HG02981 (cell line): ENCODE results near the gene RPS6KC1.
"Not testable (repeated sequence)": the region's sequence is repeated elsewhere in the genome, so short reads cannot be mapped to it uniquely, and the experiment has no call there.

Experiments
- ATAC-seq: cut with Tn5 transposase; IDR thresholded peaks from one replicate; pipeline ENCODE4 v1.9.1; 2021; ENCODE audit warnings: mild to moderate bottlenecking, moderate library complexity; ENCODE audit not compliant: unreplicated experiment

The RPS6KC1 gene

GRCh38 chr1:213269829-213270228, 218.8 kb downstream of the RPS6KC1 start:
- no peak for ATAC-seq

GRCh38 chr1:213273546-213273945, 222.5 kb downstream of the RPS6KC1 start:
- no peak for ATAC-seq

DNA sequence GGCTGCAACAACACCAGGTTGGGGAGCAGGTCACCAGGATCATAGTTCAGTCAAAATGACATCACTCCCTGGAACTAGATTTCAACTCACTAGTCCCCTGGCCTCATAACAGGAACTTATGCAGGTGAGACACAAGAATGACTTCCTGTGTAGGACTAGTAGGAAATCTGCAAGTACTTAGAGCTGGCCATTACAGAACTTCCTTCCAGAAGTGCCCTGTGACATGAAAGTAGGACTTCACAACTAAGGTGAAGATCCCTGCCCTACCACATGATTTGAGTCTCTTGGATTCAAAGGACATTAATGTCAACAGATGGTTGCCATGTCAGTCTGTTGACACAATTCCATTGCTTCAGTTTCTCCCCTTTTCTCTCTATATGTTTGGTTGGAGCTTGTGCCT, 223.1 kb downstream of the RPS6KC1 start:
- ATAC-seq = no peak

GRCh38 chr1:213275293-213275692, 224.3 kb downstream of the RPS6KC1 start:
- no peak for ATAC-seq

GRCh38 chr1:213276236-213276635, 225.2 kb downstream of the RPS6KC1 start:
- ATAC-seq = no peak

DNA sequence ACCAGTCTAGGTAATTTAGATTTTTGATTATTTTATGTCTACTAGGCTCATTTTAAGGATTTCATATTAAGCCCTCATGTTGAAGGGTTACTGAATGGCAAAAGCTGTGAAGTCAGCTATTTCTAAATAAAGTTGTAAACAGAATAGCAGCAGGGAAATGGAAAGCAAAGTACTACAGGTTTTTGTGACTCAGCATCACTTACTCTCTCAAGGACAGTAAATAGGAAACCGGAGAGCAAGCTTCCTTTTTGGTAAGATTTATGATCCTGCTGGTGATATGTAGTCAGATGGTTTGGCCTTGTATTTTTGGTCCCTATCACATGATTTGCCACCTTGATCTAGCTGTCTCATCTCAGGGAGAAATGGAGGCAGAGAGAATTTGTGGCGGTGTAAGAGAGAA, 226.0 kb downstream of the RPS6KC1 start:
- no peak for ATAC-seq

DNA sequence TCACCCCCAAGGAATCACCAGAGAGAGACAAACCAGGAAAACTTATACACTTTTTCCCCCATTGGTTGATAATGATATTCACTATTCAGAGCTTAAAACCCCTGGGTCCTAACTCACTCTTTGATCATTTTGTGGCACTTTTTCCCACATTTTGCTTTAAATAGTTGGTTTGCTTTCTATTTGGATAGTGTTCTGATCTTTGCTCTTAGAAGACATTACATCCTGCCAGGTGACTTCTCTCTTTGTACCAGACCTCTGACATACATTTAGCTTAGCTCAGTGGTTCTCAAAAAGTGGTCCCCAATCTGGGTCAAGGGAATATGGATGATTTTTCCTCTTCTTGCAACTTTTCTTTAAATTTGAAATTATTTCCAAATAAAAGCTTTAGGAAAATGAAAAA, 228.4 kb downstream of the RPS6KC1 start:
- no peak for ATAC-seq

GRCh38 chr1:213281640-213282301, 230.7 kb downstream of the RPS6KC1 start:
- no peak for ATAC-seq

- no peak for ATAC-seq
Observed at GRCh38 chr1:213284626-213285025, 233.6 kb downstream of the RPS6KC1 start.

DNA sequence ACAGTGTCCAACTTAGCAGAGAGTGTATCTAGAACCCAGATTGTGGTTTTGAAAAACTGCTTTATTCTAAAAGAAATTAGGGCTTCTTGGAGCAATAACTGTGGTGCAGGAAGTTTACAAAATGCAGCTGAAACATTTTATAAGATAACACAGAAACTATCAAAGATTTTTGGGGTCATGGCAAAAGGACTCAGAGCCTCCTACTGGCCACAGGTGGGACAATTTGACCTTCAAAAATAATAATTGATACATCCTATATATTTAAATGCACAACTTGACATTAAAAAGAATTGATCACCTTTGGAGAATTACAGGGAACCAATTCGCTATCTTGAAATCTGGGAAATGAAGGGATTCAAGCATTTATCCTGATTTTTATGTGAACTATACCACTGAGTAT, 235.2 kb downstream of the RPS6KC1 start:
- no peak for ATAC-seq

- ATAC-seq = no peak
Observed at GRCh38 chr1:213287987-213288386, 236.9 kb downstream of the RPS6KC1 start.

GRCh38 chr1:213291526-213291925, 240.5 kb downstream of the RPS6KC1 start:
- no peak for ATAC-seq

GRCh38 chr1:213292614-213293013, 241.6 kb downstream of the RPS6KC1 start:
- no peak for ATAC-seq

DNA sequence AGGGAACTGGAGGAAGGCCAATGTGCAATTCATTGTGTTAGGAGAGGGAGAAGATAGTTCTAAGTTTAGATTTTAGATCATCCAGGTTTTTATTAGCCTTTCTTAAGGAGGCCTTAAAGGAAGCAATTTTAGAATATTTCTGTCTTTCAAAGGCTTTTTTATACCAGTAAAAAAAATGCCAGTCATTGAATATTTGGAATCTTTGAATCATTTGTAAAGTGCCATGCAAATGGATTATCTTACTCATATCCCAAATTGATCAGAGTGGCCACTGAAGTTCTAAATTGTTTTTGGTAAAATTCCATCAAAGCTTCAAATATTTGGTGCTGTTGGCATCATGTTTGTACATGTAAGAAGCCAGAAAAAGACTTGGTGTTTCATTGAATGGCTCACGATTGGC, 244.8 kb downstream of the RPS6KC1 start:
- no peak for ATAC-seq

GRCh38 chr1:213296558-213296957, 245.5 kb downstream of the RPS6KC1 start:
- ATAC-seq = no peak

DNA sequence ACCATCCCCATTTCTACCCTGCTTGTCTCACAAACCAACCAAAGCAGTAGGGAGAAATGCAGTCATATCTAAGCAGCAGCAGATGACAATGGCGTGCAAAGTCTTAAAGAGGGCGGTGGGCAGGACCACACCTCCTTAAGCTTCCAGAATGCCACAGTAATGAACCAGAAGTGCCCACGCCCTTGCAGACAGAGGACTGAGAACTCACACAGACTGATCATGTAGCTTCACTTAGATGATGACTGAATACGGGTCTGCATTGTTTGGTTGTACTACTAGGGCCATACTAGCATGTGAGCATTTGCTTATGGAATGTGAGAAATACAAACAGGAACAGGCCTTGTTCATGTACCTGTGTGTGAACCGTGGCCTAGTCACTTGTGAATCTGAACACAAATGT, 246.0 kb downstream of the RPS6KC1 start:
- no peak for ATAC-seq

DNA sequence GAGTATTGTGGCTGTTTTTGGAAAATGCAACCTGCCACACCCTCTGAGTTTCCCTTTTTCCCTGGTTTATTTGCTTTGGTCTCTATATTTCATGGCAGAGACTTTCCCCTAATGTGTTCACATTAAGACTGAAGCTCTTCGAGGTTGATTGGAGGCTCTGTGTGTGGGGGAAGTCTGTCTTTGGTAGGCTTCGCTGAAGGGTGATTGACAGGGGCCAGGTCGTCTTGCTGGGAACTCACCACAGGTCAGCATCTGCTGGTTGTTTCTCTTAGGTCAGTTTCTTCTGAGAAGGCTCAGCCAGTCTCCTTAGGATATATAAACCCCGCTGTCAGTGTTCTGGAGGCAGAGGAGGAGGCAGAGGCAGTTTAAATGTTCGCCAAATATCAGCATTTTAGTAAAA, 249.4 kb downstream of the RPS6KC1 start:
- ATAC-seq = no peak

- ATAC-seq = not testable (repeated sequence)
Observed at GRCh38 chr1:213301524-213301923, 250.5 kb downstream of the RPS6KC1 start.

GRCh38 chr1:213303286-213303685, 252.2 kb downstream of the RPS6KC1 start:
- ATAC-seq = no peak

GRCh38 chr1:213315571-213315970, 264.5 kb downstream of the RPS6KC1 start:
- ATAC-seq = no peak

DNA sequence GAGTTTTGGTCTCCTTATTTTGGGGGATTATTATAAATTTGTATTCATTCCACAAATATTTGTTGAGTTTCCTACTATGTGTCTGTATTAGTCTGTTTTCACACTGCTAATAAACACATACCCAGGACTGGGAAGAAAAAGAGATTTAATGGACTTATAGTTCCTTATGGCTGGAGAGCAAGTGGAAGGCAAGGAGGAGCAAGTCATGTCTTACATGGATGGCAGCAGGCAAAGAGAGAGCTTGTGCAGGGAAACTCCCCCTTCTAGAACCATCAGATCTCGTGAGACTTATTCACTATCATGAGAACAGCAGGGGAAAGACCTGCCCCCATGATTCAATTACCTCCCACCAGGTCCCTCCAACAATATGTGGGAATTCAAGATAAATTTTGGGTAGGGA, 267.4 kb downstream of the RPS6KC1 start:
- not testable (repeated sequence) for ATAC-seq

DNA sequence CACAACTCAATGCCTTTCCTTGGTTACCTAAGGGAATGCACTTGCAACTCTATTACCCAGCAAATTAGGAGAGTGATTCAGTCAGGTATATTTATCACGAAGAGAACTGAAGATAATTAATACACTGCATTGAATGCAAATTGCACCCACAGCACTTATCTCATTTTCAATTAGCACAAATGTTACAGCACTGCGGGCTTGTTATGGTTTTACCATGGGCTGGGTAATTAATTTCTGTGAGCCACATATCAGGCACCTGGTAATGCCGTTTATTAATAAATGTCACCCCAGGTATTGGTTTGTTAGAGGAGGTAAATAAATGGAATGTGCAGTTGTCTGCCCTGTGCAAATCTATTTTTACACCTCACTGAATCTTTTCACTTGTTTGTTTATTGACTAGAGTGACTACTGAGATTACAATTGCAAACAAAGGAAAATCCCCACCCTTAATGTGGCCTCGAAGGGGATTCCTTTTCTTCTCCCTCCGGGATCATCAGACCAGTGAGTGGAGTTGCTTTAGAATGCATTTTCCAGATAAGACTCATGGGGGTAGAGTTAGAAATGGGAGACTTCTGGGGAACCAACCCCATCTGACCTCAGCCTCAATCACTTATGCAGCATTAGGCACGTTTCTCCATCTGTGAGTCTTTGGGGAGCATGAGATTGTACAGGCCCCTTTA, 269.3 kb downstream of the RPS6KC1 start:
- ATAC-seq = no peak
